Measurements from ENCODE around the gene THBS2. TPM values are rescaled to one million over a fixed set of nuclear protein-coding genes. Genes with fewer than 3 reads are reported as not detected.

The THBS2 gene
- polyA plus RNA-seq, 4 donors, result 0.45 to 7.9 (median 2.8) TPM

- H3K4me1 ChIP-seq (ENCODE audit: control insufficient read depth in 3 of 3, insufficient read depth in 2 of 3, low read depth in 1 of 3, low read length in 2 of 3), result no peaks in the 10 kb centered on the region
- H3K4me3 ChIP-seq (ENCODE audit: low read depth in 1 of 3, low read length in 3 of 3), result no peak overlapping the region
- H3K27ac ChIP-seq (ENCODE audit: low read depth in 1 of 3, low read length in 2 of 3), result no peak overlapping the region
- H3K36me3 ChIP-seq (ENCODE audit: control insufficient read depth in 3 of 3, insufficient read depth in 2 of 3, low read depth in 1 of 3, low read length in 3 of 3), result peaks cover 0 to 4% (median 0%) of the 10 kb centered on the region in 3 donors
- FAIRE-seq (no peak), DNase-seq (no peak)
- no peaks in the 10 kb centered on the region for H3K9me3 ChIP-seq (ENCODE audit: control insufficient read depth in 2 of 2, insufficient read depth in 1 of 2, low read depth in 1 of 2, low read length in 1 of 2)
- H3K27me3 ChIP-seq (ENCODE audit: control insufficient read depth in 3 of 3, insufficient read depth in 3 of 3, low read length in 3 of 3), result no peaks in the 10 kb centered on the region
- WGBS, 3 donors, result 81 to 89% (median 83%) methylated on average over 11 of the region's 11 CpGs
These were observed 10.5 kb downstream of the THBS2 start for GRCh38 chr6:169243186-169243585.

- DNase-seq, result no peak
- FAIRE-seq, result no peak
These were observed 11.8 kb downstream of the THBS2 start for GRCh38 chr6:169241688-169242350.

DNA sequence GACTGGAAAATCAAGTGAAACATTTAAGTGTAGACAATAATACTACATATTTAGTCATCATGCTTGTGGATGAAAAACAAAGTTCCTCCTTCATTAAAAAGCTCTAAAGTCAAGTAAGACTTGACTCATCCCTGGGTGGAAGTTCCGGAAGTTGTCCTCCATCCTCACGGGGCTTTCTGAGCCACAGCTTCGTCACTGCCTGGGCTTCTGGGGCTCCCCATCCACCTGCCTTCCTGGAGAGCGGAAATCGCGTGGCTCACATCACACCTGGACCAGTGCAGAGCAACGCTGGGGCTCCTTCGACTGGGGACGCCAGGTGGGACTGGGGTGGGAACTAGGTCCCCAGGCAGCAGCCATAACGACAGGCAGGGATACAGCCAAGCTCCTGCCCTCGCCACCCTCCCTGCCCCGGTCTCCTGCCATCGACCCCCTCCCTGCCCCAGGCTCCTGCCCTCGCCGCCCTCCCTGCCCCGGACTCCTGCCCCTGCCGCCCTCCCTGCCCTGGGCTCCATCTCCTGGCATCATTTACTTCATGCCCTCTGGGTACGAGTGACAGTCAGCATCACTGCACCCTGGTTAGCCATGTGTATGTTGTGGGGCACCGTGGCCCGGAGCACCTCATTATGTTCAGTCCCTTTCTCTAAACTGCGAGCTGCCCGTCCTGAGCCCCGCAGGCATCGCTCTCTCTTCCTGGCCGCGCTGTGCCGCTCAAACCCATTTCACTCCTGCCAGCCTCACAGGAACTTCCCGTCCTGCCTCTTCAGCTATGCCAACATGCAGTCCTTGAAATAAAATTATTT is 12.9 kb downstream of the THBS2 start:
- H3K4me1 ChIP-seq (ENCODE audit: control insufficient read depth in 3 of 3, insufficient read depth in 2 of 3, low read depth in 1 of 3, low read length in 2 of 3), result no peaks in the 10 kb centered on the region
- no peak for DNase-seq
- no peaks in the 10 kb centered on the region for H3K27me3 ChIP-seq (ENCODE audit: control insufficient read depth in 3 of 3, insufficient read depth in 3 of 3, low read length in 3 of 3)
- H3K27ac ChIP-seq (ENCODE audit: low read depth in 1 of 3, low read length in 2 of 3), result no peak overlapping the region
- no peak overlapping the region for H3K4me3 ChIP-seq (ENCODE audit: low read depth in 1 of 3, low read length in 3 of 3)
- WGBS, 3 donors, result 81 to 91% (median 82%) methylated on average over 28 of the region's 28 CpGs
- H3K9me3 ChIP-seq (ENCODE audit: control insufficient read depth in 2 of 2, insufficient read depth in 1 of 2, low read depth in 1 of 2, low read length in 1 of 2), result peaks cover 0 to 4% of the 10 kb centered on the region in 2 donors
- FAIRE-seq, result no peak
- H3K36me3 ChIP-seq (ENCODE audit: control insufficient read depth in 3 of 3, insufficient read depth in 2 of 3, low read depth in 1 of 3, low read length in 3 of 3), result peaks cover 0 to 6% (median 0%) of the 10 kb centered on the region in 3 donors

More at GRCh38 chr6:169241688-169242350, 11.8 kb downstream of the THBS2 start:
- peaks cover 0 to 6% (median 0%) of the 10 kb centered on the region in 3 donors for H3K36me3 ChIP-seq (ENCODE audit: control insufficient read depth in 3 of 3, insufficient read depth in 2 of 3, low read depth in 1 of 3, low read length in 3 of 3)
- 92 to 95% (median 95%) methylated on average over 32 of the region's 32 CpGs for WGBS, 3 donors
- H3K4me3 ChIP-seq (ENCODE audit: low read depth in 1 of 3, low read length in 3 of 3), result no peak overlapping the region
- H3K27ac ChIP-seq (ENCODE audit: low read depth in 1 of 3, low read length in 2 of 3), result no peak overlapping the region
- no peaks in the 10 kb centered on the region for H3K9me3 ChIP-seq (ENCODE audit: control insufficient read depth in 2 of 2, insufficient read depth in 1 of 2, low read depth in 1 of 2, low read length in 1 of 2)
- H3K4me1 ChIP-seq (ENCODE audit: control insufficient read depth in 3 of 3, insufficient read depth in 2 of 3, low read depth in 1 of 3, low read length in 2 of 3), result no peaks in the 10 kb centered on the region
- no peaks in the 10 kb centered on the region for H3K27me3 ChIP-seq (ENCODE audit: control insufficient read depth in 3 of 3, insufficient read depth in 3 of 3, low read length in 3 of 3)

- Histone ChIP-seq H3K27ac (ENCODE audit: low read depth in 1 of 3, low read length in 2 of 3) (no peak overlapping the region), H3K27me3 (ENCODE audit: control insufficient read depth in 3 of 3, insufficient read depth in 3 of 3, low read length in 3 of 3) (no peaks in the 10 kb centered on the region), H3K9me3 (ENCODE audit: control insufficient read depth in 2 of 2, insufficient read depth in 1 of 2, low read depth in 1 of 2, low read length in 1 of 2) (peaks cover 0 to 8% of the 10 kb centered on the region in 2 donors), H3K4me3 (ENCODE audit: low read depth in 1 of 3, low read length in 3 of 3) (no peak overlapping the region), H3K36me3 (ENCODE audit: control insufficient read depth in 3 of 3, insufficient read depth in 2 of 3, low read depth in 1 of 3, low read length in 3 of 3) (peaks cover 0 to 6% (median 0%) of the 10 kb centered on the region in 3 donors), H3K4me1 (ENCODE audit: control insufficient read depth in 3 of 3, insufficient read depth in 2 of 3, low read depth in 1 of 3, low read length in 2 of 3) (no peaks in the 10 kb centered on the region)
- 64 to 77% (median 69%) methylated on average over 11 of the region's 11 CpGs for WGBS, 3 donors
- FAIRE-seq (no peak), DNase-seq (no peak)
These were observed 13.5 kb downstream of the THBS2 start for GRCh38 chr6:169240125-169240524.

GRCh38 chr6:169239181-169239580 is 14.5 kb downstream of the THBS2 start:
- Histone ChIP-seq H3K27ac (ENCODE audit: low read depth in 1 of 3, low read length in 2 of 3) (no peak overlapping the region), H3K4me3 (ENCODE audit: low read depth in 1 of 3, low read length in 3 of 3) (no peak overlapping the region), H3K27me3 (ENCODE audit: control insufficient read depth in 3 of 3, insufficient read depth in 3 of 3, low read length in 3 of 3) (no peaks in the 10 kb centered on the region), H3K36me3 (ENCODE audit: control insufficient read depth in 3 of 3, insufficient read depth in 2 of 3, low read depth in 1 of 3, low read length in 3 of 3) (peaks cover 0 to 2% (median 0%) of the 10 kb centered on the region in 3 donors), H3K9me3 (ENCODE audit: control insufficient read depth in 2 of 2, insufficient read depth in 1 of 2, low read depth in 1 of 2, low read length in 1 of 2) (peaks cover 0 to 9% of the 10 kb centered on the region in 2 donors), H3K4me1 (ENCODE audit: control insufficient read depth in 3 of 3, insufficient read depth in 2 of 3, low read depth in 1 of 3, low read length in 2 of 3) (no peaks in the 10 kb centered on the region)
- no peak for FAIRE-seq
- 64 to 83% (median 73%) methylated on average over 7 of the region's 7 CpGs for WGBS, 3 donors
- no peak for DNase-seq

DNA sequence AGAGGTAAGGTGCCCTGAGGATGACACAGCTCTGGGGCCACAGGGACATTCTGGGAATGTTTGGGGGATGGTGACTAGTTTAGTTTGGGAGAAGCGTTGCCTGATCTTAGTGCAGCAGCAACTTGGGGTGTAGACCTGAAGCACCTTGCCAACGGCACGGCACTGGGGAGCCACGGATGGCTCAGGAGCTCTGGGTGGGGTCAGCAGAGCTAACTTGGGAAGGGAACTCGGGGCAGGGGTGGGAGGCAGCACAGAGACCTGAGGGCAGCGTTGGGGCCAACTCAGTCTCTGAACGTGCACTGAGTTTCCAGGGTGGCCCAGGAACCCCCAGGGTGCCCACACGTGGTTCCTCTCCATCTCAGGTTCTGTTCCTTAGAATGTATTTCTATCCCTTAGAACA is 14.9 kb downstream of the THBS2 start:
- Histone ChIP-seq H3K27me3 (ENCODE audit: control insufficient read depth in 3 of 3, insufficient read depth in 3 of 3, low read length in 3 of 3) (no peaks in the 10 kb centered on the region), H3K4me3 (ENCODE audit: low read depth in 1 of 3, low read length in 3 of 3) (no peak overlapping the region), H3K27ac (ENCODE audit: low read depth in 1 of 3, low read length in 2 of 3) (no peak overlapping the region), H3K36me3 (ENCODE audit: control insufficient read depth in 3 of 3, insufficient read depth in 2 of 3, low read depth in 1 of 3, low read length in 3 of 3) (peaks cover 0 to 2% (median 0%) of the 10 kb centered on the region in 3 donors), H3K9me3 (ENCODE audit: control insufficient read depth in 2 of 2, insufficient read depth in 1 of 2, low read depth in 1 of 2, low read length in 1 of 2) (peaks cover 0 to 10% of the 10 kb centered on the region in 2 donors), H3K4me1 (ENCODE audit: control insufficient read depth in 3 of 3, insufficient read depth in 2 of 3, low read depth in 1 of 3, low read length in 2 of 3) (no peaks in the 10 kb centered on the region)
- FAIRE-seq (no peak), DNase-seq (no peak)
- 78 to 88% (median 85%) methylated on average over 8 of the region's 8 CpGs for WGBS, 3 donors

DNA sequence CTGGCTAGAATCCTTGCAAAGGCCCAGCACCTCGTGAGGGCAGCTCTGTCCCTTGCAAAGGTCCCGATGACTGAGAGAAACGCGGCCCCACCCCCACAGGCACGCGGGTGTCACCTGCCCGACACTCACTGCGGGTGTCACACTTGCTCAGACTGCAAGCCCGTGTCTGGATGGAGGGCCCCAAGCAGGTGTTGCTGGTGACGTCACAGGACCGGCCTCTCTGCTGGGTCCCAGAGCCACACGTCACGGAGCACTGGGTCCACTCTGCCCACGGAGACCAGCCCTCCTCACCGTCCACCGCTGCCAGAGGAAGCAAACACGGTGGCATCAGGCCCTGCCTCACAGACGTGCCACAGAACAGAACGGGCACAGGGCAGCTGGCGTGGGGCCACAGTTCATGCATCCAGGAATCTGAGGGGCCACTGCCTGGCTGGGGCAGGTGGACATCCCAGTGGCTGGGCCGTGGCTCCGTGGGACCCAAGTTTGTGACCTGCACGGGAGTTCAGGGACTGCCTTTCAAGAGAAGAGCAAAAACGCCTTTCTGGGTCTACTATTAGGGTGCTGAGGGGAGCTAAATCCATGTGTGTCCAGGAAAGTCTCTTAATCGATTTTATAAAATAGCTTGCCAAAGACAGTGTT is 16.0 kb downstream of the THBS2 start:
- Histone ChIP-seq H3K9me3 (ENCODE audit: control insufficient read depth in 2 of 2, insufficient read depth in 1 of 2, low read depth in 1 of 2, low read length in 1 of 2) (peaks cover 0 to 19% of the 10 kb centered on the region in 2 donors), H3K27ac (ENCODE audit: low read depth in 1 of 3, low read length in 2 of 3) (no peak overlapping the region), H3K4me3 (ENCODE audit: low read depth in 1 of 3, low read length in 3 of 3) (no peak overlapping the region), H3K36me3 (ENCODE audit: control insufficient read depth in 3 of 3, insufficient read depth in 2 of 3, low read depth in 1 of 3, low read length in 3 of 3) (peaks cover 0 to 2% (median 0%) of the 10 kb centered on the region in 3 donors), H3K27me3 (ENCODE audit: control insufficient read depth in 3 of 3, insufficient read depth in 3 of 3, low read length in 3 of 3) (no peaks in the 10 kb centered on the region), H3K4me1 (ENCODE audit: control insufficient read depth in 3 of 3, insufficient read depth in 2 of 3, low read depth in 1 of 3, low read length in 2 of 3) (no peaks in the 10 kb centered on the region)
- FAIRE-seq (no peak), DNase-seq (no peak)
- WGBS, 3 donors, result 73 to 83% (median 79%) methylated on average over 25 of the region's 25 CpGs

- Histone ChIP-seq H3K27ac (ENCODE audit: low read depth in 1 of 3, low read length in 2 of 3) (no peak overlapping the region), H3K27me3 (ENCODE audit: control insufficient read depth in 3 of 3, insufficient read depth in 3 of 3, low read length in 3 of 3) (no peaks in the 10 kb centered on the region), H3K36me3 (ENCODE audit: control insufficient read depth in 3 of 3, insufficient read depth in 2 of 3, low read depth in 1 of 3, low read length in 3 of 3) (peaks cover 0 to 2% (median under 1%) of the 10 kb centered on the region in 3 donors), H3K4me3 (ENCODE audit: low read depth in 1 of 3, low read length in 3 of 3) (no peak overlapping the region), H3K9me3 (ENCODE audit: control insufficient read depth in 2 of 2, insufficient read depth in 1 of 2, low read depth in 1 of 2, low read length in 1 of 2) (peaks cover 0 to 20% of the 10 kb centered on the region in 2 donors), H3K4me1 (ENCODE audit: control insufficient read depth in 3 of 3, insufficient read depth in 2 of 3, low read depth in 1 of 3, low read length in 2 of 3) (no peaks in the 10 kb centered on the region)
- no peak for FAIRE-seq
- DNase-seq, result no peak
- 85 to 89% (median 87%) methylated on average over 17 of the region's 17 CpGs for WGBS, 3 donors
These were observed 16.7 kb downstream of the THBS2 start for GRCh38 chr6:169236988-169237387.

All from small intestine (tissue), 7 donors.